K562 (cell line): Measurements from ENCODE around the gene G6PD. TPM values are rescaled to one million over a fixed set of nuclear protein-coding genes. Genes with fewer than 3 reads are reported as not detected.

ENCODE experiments used
- ATAC-seq: fragments of 200-7000 bp; cut with Tn5 transposase; 3 replicates; pipeline ENCODE4 v1.9.1; 2020; ENCODE audit warnings: moderate library complexity
- BruUV-seq: library from RNA; stranded (reverse); fragments of 400-500 nt; replicated peaks from 2 replicates; lab custom pipeline; 2021; lab: Mats Ljungman, UMichigan
- CTCF ChIA-PET: fragments of 300-600 bp; formaldehyde crosslinking; extraction: SDS; loops from one replicate; lab custom pipeline; 2021; ENCODE audit warnings: low intra/inter-chr PET ratio; lab: Yijun Ruan, JAX
- POLR2A ChIA-PET: fragments of 300-600, 350-650 bp; sonication (Branson Sonifier 250); formaldehyde crosslinking; extraction: SDS; loops from one replicate; lab custom pipeline; 2021; ENCODE audit warnings: antibody characterized with exemption, inconsistent platforms; lab: Yijun Ruan, JAX
- DNase-seq, 4 experiments: peaks; one replicate each; pipeline versions ENCODE4 v3.0.0 to v3.0.0-alpha.2; 2011 to 2018; ENCODE audit warnings: low spot score in 3 of 4, mixed read lengths in 3 of 4; ENCODE audit errors: extremely low read depth in 1 of 4
- FAIRE-seq: peaks from 2 replicates; lab custom pipeline; 2011; peaks lifted over from hg19 to GRCh38; lab: Jason Lieb, UNC
- H2AFZ ChIP-seq: 2 replicates; pipeline ENCODE4 v1.6.0; 2011; ENCODE audit warnings: low read depth, low read length, control low read depth, inconsistent platforms
- H3K27ac ChIP-seq: fragments of 200-600 bp; 3 replicates; pipeline ENCODE4 v1.8.0; 2011; ENCODE audit warnings: low read depth, mild to moderate bottlenecking, control low read depth, inconsistent platforms, low read length, moderate library complexity, mixed read lengths; ENCODE audit errors: extremely low read depth
- H3K27me3 ChIP-seq, 2 experiments: fragments of 300-600 bp in 1 of 2; 2 replicates in 1 of 2; 3 replicates in 1 of 2; pipeline versions ENCODE4 v1.6.0 to v1.8.0; 2011; ENCODE audit warnings: inconsistent platforms in 2 of 2, low read length in 2 of 2, mild to moderate bottlenecking in 1 of 2, mixed read lengths in 1 of 2, moderate library complexity in 1 of 2; ENCODE audit not compliant: control insufficient read depth in 2 of 2, insufficient read depth in 2 of 2
- H3K36me3 ChIP-seq: fragments of 300-600 bp; 3 replicates; pipeline ENCODE4 v1.8.0; 2011; ENCODE audit warnings: mild to moderate bottlenecking, low read length, inconsistent platforms; ENCODE audit not compliant: control insufficient read depth, insufficient read depth
- H3K4me1 ChIP-seq, 2 experiments: fragments of 200-600 bp in 1 of 2; replicated peaks in 1 of 2; 2 replicates in 1 of 2; 3 replicates in 1 of 2; pipeline versions ENCODE4 v1.5.1 to v1.8.0; 2011; ENCODE audit warnings: inconsistent platforms in 2 of 2, low read length in 2 of 2, mild to moderate bottlenecking in 1 of 2, mixed read lengths in 1 of 2, moderate library complexity in 1 of 2; ENCODE audit not compliant: control insufficient read depth in 2 of 2, insufficient read depth in 2 of 2
- H3K4me2 ChIP-seq: 2 replicates; pipeline ENCODE4 v1.6.1; 2011; ENCODE audit warnings: low read length, control low read depth, inconsistent platforms, mixed read lengths; ENCODE audit not compliant: insufficient read depth
- H3K4me3 ChIP-seq: fragments of 200-600 bp; sonication (generic), shearing (Covaris generic); 2 replicates; pipeline ENCODE4 v1.5.1; 2016; ENCODE audit warnings: control low read depth, inconsistent platforms
- H3K79me2 ChIP-seq: fragments of 200-600 bp; 3 replicates; pipeline ENCODE4 v1.8.0; 2011; ENCODE audit warnings: low read length, inconsistent platforms; ENCODE audit not compliant: control insufficient read depth, insufficient read depth
- H3K9ac ChIP-seq, 2 experiments: 2 replicates each; pipeline versions ENCODE4 v1.6.0 to v1.6.1; 2011; ENCODE audit warnings: low read depth in 2 of 2, low read length in 2 of 2, control low read depth in 1 of 2, inconsistent platforms in 1 of 2, mild to moderate bottlenecking in 1 of 2, mixed read lengths in 1 of 2; ENCODE audit not compliant: insufficient read depth in 1 of 2
- H3K9me1 ChIP-seq: one replicate; pipeline ENCODE4 v1.6.0; 2011; ENCODE audit warnings: inconsistent platforms, mild to moderate bottlenecking, low read length, moderate library complexity; ENCODE audit not compliant: control insufficient read depth, insufficient read depth
- H3K9me3 ChIP-seq: replicated peaks from 2 replicates; pipeline ENCODE4 v1.5.1; 2011; ENCODE audit warnings: low read depth, low read length, inconsistent platforms; ENCODE audit not compliant: control insufficient read depth, insufficient read depth
- H4K20me1 ChIP-seq: replicated peaks from 2 replicates; pipeline ENCODE4 v1.6.1; 2011; ENCODE audit warnings: low read length, inconsistent platforms, mixed read lengths; ENCODE audit not compliant: control insufficient read depth, insufficient read depth
- CEBPB ChIP-seq: fragments of 450-650 bp; IDR thresholded peaks from 2 replicates; pipeline ENCODE4 v1.6.1; 2016; ENCODE audit warnings: missing genetic modification characterization, missing compliant biosample characterization
- CEBPG ChIP-seq, 3 experiments: fragments of 200-800 bp in 1 of 3; sonication (Bioruptor generic) in 1 of 3; sonication (generic) in 1 of 3; formaldehyde crosslinking in 1 of 3; IDR thresholded peaks in 2 of 3; conservative IDR thresholded peaks in 1 of 3; 2 replicates each; pipeline versions ENCODE4 v1.6.1 to v1.8.0; 2016 to 2022; ENCODE audit warnings: missing compliant biosample characterization in 2 of 3, missing genetic modification characterization in 2 of 3, mild to moderate bottlenecking in 1 of 3, missing genetic modification reagents in 1 of 3
- DNMT1 ChIP-seq: fragments of 450-650 bp; IDR thresholded peaks from 2 replicates; pipeline ENCODE4 v1.6.1; 2016; ENCODE audit warnings: antibody characterized with exemption, mild to moderate bottlenecking
- ETV1 ChIP-seq: fragments of 450-650 bp; conservative IDR thresholded peaks from 2 replicates; pipeline ENCODE4 v1.6.1; 2016; ENCODE audit warnings: missing genetic modification characterization, control low read depth, low read depth, missing compliant biosample characterization
- FOXM1 ChIP-seq, 2 experiments: fragments of 450-650 bp in 1 of 2; sonication (generic) in 1 of 2; formaldehyde crosslinking in 1 of 2; IDR thresholded peaks; 2 replicates each; pipeline versions ENCODE4 v1.6.1 to v1.9.0; 2017 to 2022; ENCODE audit warnings: low read depth in 2 of 2, mild to moderate bottlenecking in 2 of 2, missing genetic modification reagents in 1 of 2, moderate library complexity in 1 of 2
- IRF9 ChIP-seq: fragments of 450-650 bp; IDR thresholded peaks from 2 replicates; pipeline ENCODE4 v1.6.1; 2016; ENCODE audit warnings: missing biosample characterization, missing genetic modification characterization
- NCOA6 ChIP-seq: fragments of 450-650 bp; IDR thresholded peaks from 2 replicates; pipeline ENCODE4 v1.6.1; 2017; ENCODE audit warnings: mild to moderate bottlenecking
- NONO ChIP-seq, 2 experiments: fragments of 200-400 bp in 1 of 2; fragments of 450-650 bp in 1 of 2; formaldehyde crosslinking in 1 of 2; IDR thresholded peaks; 2 replicates each; pipeline ENCODE4 v1.6.1; 2017; ENCODE audit warnings: low read depth in 2 of 2, mild to moderate bottlenecking in 2 of 2, moderate library complexity in 2 of 2, low read length in 1 of 2
- STAG1 ChIP-seq: sonication (generic); formaldehyde crosslinking; IDR thresholded peaks from 2 replicates; pipeline ENCODE4 v1.5.0; 2020; ENCODE audit warnings: missing genetic modification reagents, borderline replicate concordance
- TGIF2 ChIP-seq: sonication (generic); formaldehyde crosslinking; IDR thresholded peaks from 2 replicates; pipeline ENCODE4 v1.8.1; 2022; ENCODE audit warnings: mild to moderate bottlenecking, missing genetic modification reagents, moderate library complexity
- ZNF121 ChIP-seq: sonication (generic); formaldehyde crosslinking; conservative IDR thresholded peaks from 2 replicates; pipeline ENCODE4 v1.8.0; 2022; ENCODE audit warnings: missing genetic modification reagents
- ZNF561 ChIP-seq: fragments of 450-650 bp; formaldehyde crosslinking; conservative IDR thresholded peaks from 2 replicates; pipeline ENCODE4 v1.4.0; 2020; ENCODE audit warnings: mild to moderate bottlenecking, moderate library complexity
- WGBS: fragments of 100-300 bp; shearing (Covaris generic); methylation state at CpG from one replicate; pipeline ENCODE4 v1.1.6; 2016; ENCODE audit warnings: low coverage, mixed read lengths; ENCODE audit not compliant: insufficient coverage; ENCODE audit errors: missing lambda C conversion rate; 5-methylcytosine and 5-hydroxymethylcytosine counted together
- in situ Hi-C: fragments of 300-500 bp; cut with MboI; formaldehyde crosslinking; loops from 4 replicates; pipeline ENCODE4 v1.15.0; 2018; ENCODE audit warnings: inconsistent platforms, mixed read lengths
- intact Hi-C: fragments of 100-400 bp; cut with micrococcal nuclease; formaldehyde crosslinking; loops from 2 replicates; pipeline ENCODE4 v1.14.2; 2022
- polyA plus RNA-seq, 8 experiments: library from polyadenylated mRNA; depleted of rRNA in 4 of 8; stranded (reverse) in 5 of 8; unstranded in 3 of 8; fragments of >200 nt; fragmentation: Nextera tagmentation in 2 of 8; fragmentation: Illumina TruSeq in 1 of 8; extraction: Ambion mirVana in 2 of 8; extraction: Trizol in 1 of 8; gene quantifications; 2 replicates each; pipeline versions ENCODE4 v1.2.1 to v1.2.3, GENCODE V29; 2011 to 2014; ENCODE audit warnings: inconsistent platforms in 1 of 8, missing spikeins in 1 of 8
- total RNA-seq, 7 experiments: library from RNA; depleted of rRNA in 6 of 7; stranded (reverse); fragments of >200 nt in 6 of 7; fragmentation: Illumina TruSeq in 2 of 7; extraction: Trizol in 2 of 7; gene quantifications; 2 replicates each; pipeline versions ENCODE4 v1.2.1 to v1.2.3, GENCODE V29; 2011 to 2021; ENCODE audit warnings: low replicate concordance in 1 of 7

Gene G6PD
- total and polyA plus RNA-seq, 9 of the 15 experiments (the other 6 are each of a cell fraction or from before 2014, with no cell fraction given), result 2.9 to 222 (median 66.4) TPM

DNA sequence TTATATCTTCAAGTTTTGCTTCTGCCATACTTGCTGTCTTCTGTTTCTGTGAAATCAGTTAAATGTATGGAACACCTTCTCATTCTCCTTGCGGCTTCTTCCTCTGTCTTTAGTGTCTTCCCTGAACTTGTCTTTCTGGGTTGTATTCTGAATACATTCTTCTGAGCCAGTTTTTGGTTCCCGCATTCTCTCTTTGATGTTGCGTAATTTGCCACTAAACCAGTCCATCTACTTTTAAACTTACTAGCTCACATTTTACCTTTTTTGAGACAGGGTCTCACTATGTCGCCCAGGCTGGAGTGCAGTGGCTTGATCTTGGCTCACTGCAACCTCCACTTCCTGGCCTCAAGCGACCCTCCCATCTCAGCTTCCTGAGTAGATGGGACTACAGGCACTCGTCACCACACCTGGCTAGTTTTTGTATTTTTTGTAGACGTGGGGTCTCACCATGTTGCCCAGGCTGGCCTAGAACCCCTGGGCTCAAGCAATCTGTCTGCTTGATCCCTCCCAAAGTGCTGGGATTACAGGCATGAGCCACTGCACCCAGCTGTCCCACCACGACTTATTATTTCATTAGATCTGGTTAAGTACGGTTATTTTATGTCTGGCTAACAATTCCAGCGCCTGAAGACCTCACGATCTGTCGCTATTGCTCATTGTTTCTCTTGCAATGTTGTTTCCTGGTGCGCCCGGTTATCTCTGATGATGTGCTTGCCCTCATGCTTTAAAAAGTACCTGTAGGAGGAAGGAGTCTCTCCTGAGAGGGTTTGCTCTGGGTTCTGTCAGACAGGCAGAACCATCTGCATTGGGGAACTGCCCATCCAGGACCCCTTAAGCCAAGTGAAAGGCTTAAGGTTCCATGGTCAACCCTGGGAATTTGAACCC lies 20.8 kb downstream of the G6PD start:
- H3K4me2 ChIP-seq, result no peak overlapping the region
- intact Hi-C loops, result loop anchor here (5.0 kb wide), 2 partner anchors 34 to 99 kb away; partner anchors contain the start of genes ATP6AP1 and SLC10A3
- 80% methylated on average over 13 of the region's 14 CpGs for WGBS
- H3K4me1 ChIP-seq, result peaks cover 8 to 16% of the 10 kb centered on the region in 2 experiments; a peak in 3 of 5 replicates
- no peak overlapping the region for H2AFZ ChIP-seq
- BruUV-seq, result no TSS peak
- H3K4me3 ChIP-seq, result no peak overlapping the region
- no peak for FAIRE-seq
- H3K79me2 ChIP-seq, result no peaks in the 10 kb centered on the region
- in situ Hi-C loops, result loop anchor here (25.0 kb wide), 1 partner anchor 364 kb away; no protein-coding TSS in a partner anchor
- DNase-seq, result no peak
- no peaks in the 10 kb centered on the region for H3K9me3 ChIP-seq
- ATAC-seq, result no peak
- no peak overlapping the region for H3K27ac ChIP-seq
- H3K36me3 ChIP-seq, result peaks cover 8% of the 10 kb centered on the region; the same call in 2 of the 3 replicates
- H3K27me3 ChIP-seq, result no peaks in the 10 kb centered on the region
- no peak overlapping the region for H3K9ac ChIP-seq
- ChIA-PET POLR2A (interaction anchor here (1.0 kb wide), 1 partner anchor 155 kb away, joined by 3 read pairs; no protein-coding TSS in a partner anchor), CTCF (no interaction called here)
- H4K20me1 ChIP-seq, result no peaks in the 10 kb centered on the region
- H3K9me1 ChIP-seq, result no peaks in the 10 kb centered on the region
- TF ChIP-seq STAG1 (no peak), ZNF121 (CRISPR knock-in tag) (peak; percentile 44; the same call in 1 of the 2 replicates), IRF9 (tag) (peak; percentile 20; the same call in 1 of the 2 replicates), ETV1 (no peak), TGIF2 (CRISPR knock-in tag) (no peak), NCOA6 (no peak), FOXM1 (IDR thresholded peaks at IDR 0.05; ENCODE audit: low read depth) (no peak), FOXM1 (CRISPR knock-in tag; IDR thresholded peaks at IDR 0.05; ENCODE audit: low read depth) (no peak), DNMT1 (no peak), CEBPG (CRISPR knock-in tag; IDR thresholded peaks at IDR 0.05) (no peak), CEBPG (tag; conservative IDR thresholded peaks at IDR 0.05 in 1 of 2, IDR thresholded peaks at IDR 0.05 in 1 of 2) (peak in 1 of 2 experiments; percentile 74; a peak in 2 of 4 replicates), NONO (IDR thresholded peaks at IDR 0.05; ENCODE audit: low read depth in 2 of 2, low read length in 1 of 2) (no peak), ZNF561 (no peak), CEBPB (tag) (peak; percentile 86)
